DND-41 (cell line): ENCODE results near the gene COTL1.

Experiments
- ATAC-seq: fragments of 200-7000 bp; cut with Tn5 transposase; 3 replicates; pipeline ENCODE4 v1.9.1; 2021; ENCODE audit warnings: low read depth; ENCODE audit not compliant: insufficient read depth
- DNase-seq: peaks from one replicate; pipeline ENCODE4 v3.0.0-alpha.2; 2020
- H2AFZ ChIP-seq: 2 replicates; pipeline ENCODE4 v1.6.0; 2012; ENCODE audit warnings: low read depth, low read length
- H3K27ac ChIP-seq: 2 replicates; pipeline ENCODE4 v1.5.1; 2012; ENCODE audit warnings: low read length, inconsistent platforms
- H3K27me3 ChIP-seq: fragments of 200-600 bp; sonication (generic); 2 replicates; pipeline ENCODE4 v1.6.0; 2012; ENCODE audit warnings: low read length, mild to moderate bottlenecking, inconsistent platforms; ENCODE audit not compliant: insufficient read depth, poor library complexity
- H3K36me3 ChIP-seq: 2 replicates; pipeline ENCODE4 v1.5.1; 2012; ENCODE audit warnings: low read length, inconsistent platforms; ENCODE audit not compliant: insufficient read depth
- H3K4me1 ChIP-seq: 2 replicates; pipeline ENCODE4 v1.5.1; 2012; ENCODE audit warnings: mild to moderate bottlenecking, low read length; ENCODE audit not compliant: insufficient read depth
- H3K4me2 ChIP-seq: 2 replicates; pipeline ENCODE4 v1.6.0; 2012; ENCODE audit warnings: mild to moderate bottlenecking, moderate library complexity, low read length, inconsistent platforms; ENCODE audit not compliant: insufficient read depth
- H3K4me3 ChIP-seq, 2 experiments: fragments of 200-600 bp in 1 of 2; shearing (Covaris generic) in 1 of 2; 2 replicates each; pipeline ENCODE4 v1.5.1; 2012 to 2016; ENCODE audit warnings: inconsistent platforms in 2 of 2, low read length in 2 of 2, mild to moderate bottlenecking in 2 of 2, low read depth in 1 of 2, moderate library complexity in 1 of 2
- H3K79me2 ChIP-seq: 2 replicates; pipeline ENCODE4 v1.6.0; 2012; ENCODE audit warnings: low read length, inconsistent platforms; ENCODE audit not compliant: insufficient read depth
- H3K9ac ChIP-seq: 2 replicates; pipeline ENCODE4 v1.6.0; 2012; ENCODE audit warnings: low read depth, mild to moderate bottlenecking, inconsistent platforms, low read length, moderate library complexity
- H3K9me3 ChIP-seq: 2 replicates; pipeline ENCODE4 v1.5.1; 2012; ENCODE audit warnings: low read length, moderate library complexity, mild to moderate bottlenecking, inconsistent platforms; ENCODE audit not compliant: insufficient read depth, severe bottlenecking
- H4K20me1 ChIP-seq: 2 replicates; pipeline ENCODE4 v1.6.0; 2012; ENCODE audit warnings: low read length; ENCODE audit not compliant: insufficient read depth
- EZH2 ChIP-seq: IDR thresholded peaks from 3 replicates; pipeline ENCODE4 v1.6.1; 2012; ENCODE audit warnings: borderline replicate concordance, low read depth, mild to moderate bottlenecking, moderate library complexity, low read length, inconsistent platforms; ENCODE audit not compliant: severe bottlenecking
- TF ChIP-seq, protein P1 (sequence below): IDR thresholded peaks from 2 replicates; pipeline ENCODE4 v1.5.1; 2012; ENCODE audit warnings: borderline replicate concordance, low read length, moderate library complexity, mild to moderate bottlenecking; ENCODE audit not compliant: poor library complexity, severe bottlenecking; ENCODE audit errors: extremely low read depth

The COTL1 gene

GRCh38 chr16:84660973-84661372 is 43.1 kb upstream of the COTL1 start:
- Histone ChIP-seq H3K9ac (no peak overlapping the region), H4K20me1 (peaks cover 3% of the 10 kb centered on the region), H3K27me3 (no peaks in the 10 kb centered on the region), H3K9me3 (no peaks in the 10 kb centered on the region), H2AFZ (no peak overlapping the region), H3K27ac (no peak overlapping the region), H3K36me3 (peaks cover 80% of the 10 kb centered on the region), H3K79me2 (no peaks in the 10 kb centered on the region), H3K4me2 (no peak overlapping the region), H3K4me3 (no peak overlapping the region), H3K4me1 (0 out of 2 replicates have a peak, but pooled peaks cover 2% of the 10 kb centered on the region)
- no peak for DNase-seq
- TF ChIP-seq, protein P1, sequence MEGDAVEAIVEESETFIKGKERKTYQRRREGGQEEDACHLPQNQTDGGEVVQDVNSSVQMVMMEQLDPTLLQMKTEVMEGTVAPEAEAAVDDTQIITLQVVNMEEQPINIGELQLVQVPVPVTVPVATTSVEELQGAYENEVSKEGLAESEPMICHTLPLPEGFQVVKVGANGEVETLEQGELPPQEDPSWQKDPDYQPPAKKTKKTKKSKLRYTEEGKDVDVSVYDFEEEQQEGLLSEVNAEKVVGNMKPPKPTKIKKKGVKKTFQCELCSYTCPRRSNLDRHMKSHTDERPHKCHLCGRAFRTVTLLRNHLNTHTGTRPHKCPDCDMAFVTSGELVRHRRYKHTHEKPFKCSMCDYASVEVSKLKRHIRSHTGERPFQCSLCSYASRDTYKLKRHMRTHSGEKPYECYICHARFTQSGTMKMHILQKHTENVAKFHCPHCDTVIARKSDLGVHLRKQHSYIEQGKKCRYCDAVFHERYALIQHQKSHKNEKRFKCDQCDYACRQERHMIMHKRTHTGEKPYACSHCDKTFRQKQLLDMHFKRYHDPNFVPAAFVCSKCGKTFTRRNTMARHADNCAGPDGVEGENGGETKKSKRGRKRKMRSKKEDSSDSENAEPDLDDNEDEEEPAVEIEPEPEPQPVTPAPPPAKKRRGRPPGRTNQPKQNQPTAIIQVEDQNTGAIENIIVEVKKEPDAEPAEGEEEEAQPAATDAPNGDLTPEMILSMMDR, result no peak
- no peak for TF ChIP-seq EZH2
- ATAC-seq, result no peak

DNA sequence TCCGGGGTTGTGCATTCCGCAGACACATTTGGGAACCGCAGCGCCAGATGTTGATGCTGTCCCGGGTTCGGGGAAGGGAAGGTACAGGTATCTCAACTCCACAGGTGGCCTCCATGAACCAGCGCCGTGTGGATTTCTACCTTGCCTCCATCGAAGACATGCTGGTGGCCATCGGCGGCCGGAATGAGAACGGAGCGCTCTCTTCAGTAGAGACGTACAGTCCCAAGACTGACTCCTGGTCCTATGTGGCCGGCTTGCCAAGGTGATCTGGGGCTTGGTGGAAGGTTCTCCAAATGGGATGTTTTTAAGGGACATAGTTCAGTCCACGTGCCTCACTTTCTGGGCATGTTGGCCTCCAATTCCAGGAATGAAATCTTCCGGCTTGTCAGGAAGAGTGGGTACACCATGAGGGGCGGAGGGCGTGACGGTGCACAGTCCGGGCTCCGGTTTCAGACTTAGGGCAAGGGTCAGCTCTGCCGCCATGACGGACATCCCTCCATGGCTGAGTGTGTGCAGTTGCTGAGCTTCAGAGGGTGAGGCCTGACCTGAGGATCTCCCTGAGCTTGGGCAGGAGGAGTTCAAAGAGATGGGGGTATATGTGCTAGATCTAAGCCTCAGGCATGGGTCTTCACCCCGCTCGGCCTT is 41.9 kb upstream of the COTL1 start:
- no peaks in the 10 kb centered on the region for H3K9me3 ChIP-seq
- H4K20me1 ChIP-seq, result peaks cover 3% of the 10 kb centered on the region
- H3K36me3 ChIP-seq, result peaks cover 77% of the 10 kb centered on the region
- no peaks in the 10 kb centered on the region for H3K27me3 ChIP-seq
- H3K9ac ChIP-seq, result no peak overlapping the region
- H3K4me3 ChIP-seq, result no peak overlapping the region
- DNase-seq, result no peak
- no peaks in the 10 kb centered on the region for H3K79me2 ChIP-seq
- TF ChIP-seq, protein P1, result no peak
- TF ChIP-seq EZH2, result no peak
- H2AFZ ChIP-seq, result no peak overlapping the region
- 0 out of 2 replicates have a peak, but pooled peaks cover 5% of the 10 kb centered on the region for H3K4me1 ChIP-seq
- no peak overlapping the region for H3K4me2 ChIP-seq
- no peak for ATAC-seq
- H3K27ac ChIP-seq, result no peak overlapping the region

GRCh38 chr16:84658690-84659089 is 40.8 kb upstream of the COTL1 start:
- Histone ChIP-seq H3K27ac (no peak overlapping the region), H3K36me3 (peaks cover 75% of the 10 kb centered on the region), H3K27me3 (no peaks in the 10 kb centered on the region), H3K9ac (no peak overlapping the region), H3K4me1 (0 out of 2 replicates have a peak, but pooled peaks cover 5% of the 10 kb centered on the region), H2AFZ (no peak overlapping the region), H3K79me2 (0 out of 2 replicates have a peak, but pooled peaks cover 2% of the 10 kb centered on the region), H4K20me1 (peaks cover 3% of the 10 kb centered on the region), H3K4me3 (no peak overlapping the region), H3K9me3 (no peaks in the 10 kb centered on the region), H3K4me2 (no peak overlapping the region)
- no peak for ATAC-seq
- DNase-seq, result no peak
- no peak for TF ChIP-seq EZH2
- TF ChIP-seq, protein P1, result no peak
